Stimulated activated CD4-positive, alpha-beta T cell treated with anti-CD3 and anti-CD28 coated beads, Interleukin-4, amount 100 ng/mL, for 4 hours (primary cell): ENCODE data around the gene DNAJA2.
"Not testable (repeated sequence)": the region's sequence is repeated elsewhere in the genome, so short reads cannot be mapped to it uniquely, and the experiment has no call there.

Experiments used
- DNase-seq, 2 experiments: peaks; one replicate each; pipeline ENCODE4 v3.0.0-alpha.2; 2020

The DNAJA2 gene

DNA sequence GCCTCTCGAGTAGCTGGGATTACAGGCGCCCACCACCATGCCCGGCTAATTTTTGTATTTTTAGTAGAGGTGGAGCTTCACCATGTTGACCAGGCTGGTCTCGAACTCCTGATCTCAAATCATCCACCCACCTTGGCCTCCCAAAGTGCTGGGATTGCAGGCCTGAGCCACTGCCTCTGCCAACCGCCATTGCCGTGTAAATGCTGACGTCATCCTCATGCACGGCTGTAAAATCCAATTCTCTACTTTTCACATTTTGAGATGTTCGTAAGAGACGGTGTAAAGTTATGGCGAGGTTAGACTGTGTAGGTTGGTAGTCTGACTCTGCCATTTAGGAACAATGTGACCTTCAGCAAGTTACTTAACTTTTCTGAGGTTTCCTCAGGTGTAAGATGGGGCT is 1.7 kb upstream of the DNAJA2 start:
- DNase-seq = no peak

- DNase-seq = no peak
Observed at GRCh38 chr16:46974352-46974751, 878 bp upstream of the DNAJA2 start.

GRCh38 chr16:46973996-46974324 is 486 bp upstream of the DNAJA2 start:
- DNase-seq = no peak

GRCh38 chr16:46972429-46973206 is 856 bp downstream of the DNAJA2 start:
- DNase-seq = peak; percentile 37 to 50

GRCh38 chr16:46971271-46971670 is 2.2 kb downstream of the DNAJA2 start:
- no peak for DNase-seq

GRCh38 chr16:46970089-46970488 is 3.4 kb downstream of the DNAJA2 start:
- no peak for DNase-seq

GRCh38 chr16:46968063-46968435 is 5.4 kb downstream of the DNAJA2 start:
- DNase-seq = no peak

- no peak for DNase-seq
Observed at GRCh38 chr16:46962629-46963028, 10.8 kb downstream of the DNAJA2 start.

GRCh38 chr16:46961373-46962353 is 11.8 kb downstream of the DNAJA2 start:
- peak in 1 of 2 experiments; percentile 12 for DNase-seq

- DNase-seq = no peak
Observed at GRCh38 chr16:46954562-46954961, 18.9 kb downstream of the DNAJA2 start.

- no peak for DNase-seq
Observed at GRCh38 chr16:46950009-46950408, 23.5 kb downstream of the DNAJA2 start.

GRCh38 chr16:46949241-46949892 is 24.1 kb downstream of the DNAJA2 start:
- DNase-seq = peak in 1 of 2 experiments; percentile 14

- DNase-seq = no peak
Observed at GRCh38 chr16:46948548-46949166, 24.8 kb downstream of the DNAJA2 start.

- DNase-seq = peak in 1 of 2 experiments; percentile 15
Observed at GRCh38 chr16:46947900-46948547, 25.4 kb downstream of the DNAJA2 start.

GRCh38 chr16:46944713-46945112 is 28.8 kb downstream of the DNAJA2 start:
- DNase-seq = not testable (repeated sequence)

DNA sequence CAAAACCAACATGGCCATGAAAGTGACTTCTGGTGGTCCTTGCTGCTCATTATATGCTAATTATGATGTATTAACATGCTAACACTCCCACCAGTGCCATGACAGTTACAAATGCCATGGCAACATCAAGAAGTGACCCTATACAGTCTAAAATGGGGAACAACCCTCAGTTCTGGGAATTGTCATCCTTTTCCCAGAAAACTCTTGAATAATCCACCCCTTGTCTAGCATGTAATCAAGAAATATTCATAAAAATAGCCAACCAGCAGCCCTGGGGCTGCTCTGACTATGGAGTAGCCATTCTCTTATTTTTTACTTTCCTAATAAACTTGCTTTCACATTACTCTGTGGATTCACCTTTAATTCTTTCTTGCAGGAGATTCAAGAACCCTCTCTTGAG is 35.9 kb downstream of the DNAJA2 start:
- no peak for DNase-seq

DNA sequence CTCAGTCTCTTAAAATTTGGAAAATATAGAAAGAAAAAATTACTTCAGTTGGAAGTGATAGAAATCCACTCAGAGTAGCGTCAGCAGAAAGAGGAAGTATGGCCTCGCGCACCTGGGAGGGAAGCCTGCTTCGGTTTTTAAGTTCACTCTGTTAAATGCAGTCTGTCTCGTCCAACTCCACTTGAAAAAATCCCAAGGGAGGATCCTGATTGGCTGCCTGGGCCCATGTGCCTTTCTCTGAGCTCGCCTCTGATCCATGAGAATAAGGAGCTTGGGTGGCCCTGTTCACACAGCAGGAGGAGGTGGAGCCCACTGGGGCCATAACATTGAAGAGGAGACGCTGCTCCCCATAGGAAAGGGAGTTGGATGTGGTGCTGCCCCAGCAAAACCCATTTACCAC is 40.7 kb downstream of the DNAJA2 start:
- no peak for DNase-seq

DNA sequence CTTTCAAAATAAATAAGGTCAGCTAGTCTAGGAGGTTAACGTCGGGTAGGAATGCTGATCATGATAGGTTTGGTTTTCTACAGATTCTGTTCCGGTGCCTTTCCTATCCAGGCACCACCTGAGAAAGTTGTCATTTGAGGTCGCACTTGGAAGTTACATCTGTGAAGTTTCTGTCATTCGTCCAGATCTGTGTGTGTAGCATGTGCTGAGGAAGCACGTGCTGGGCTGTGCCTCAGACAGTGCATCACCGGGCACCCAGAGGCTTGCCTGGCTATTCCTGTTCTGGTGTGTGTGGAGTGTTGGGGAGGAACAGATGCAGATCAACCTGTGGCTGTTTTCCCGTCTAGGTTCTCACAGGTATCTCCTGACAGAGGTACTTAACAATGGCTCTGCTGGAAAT is 42.6 kb downstream of the DNAJA2 start:
- no peak for DNase-seq

GRCh38 chr16:46929378-46930332 is 43.8 kb downstream of the DNAJA2 start:
- peak; percentile 36 to 60 for DNase-seq

DNA sequence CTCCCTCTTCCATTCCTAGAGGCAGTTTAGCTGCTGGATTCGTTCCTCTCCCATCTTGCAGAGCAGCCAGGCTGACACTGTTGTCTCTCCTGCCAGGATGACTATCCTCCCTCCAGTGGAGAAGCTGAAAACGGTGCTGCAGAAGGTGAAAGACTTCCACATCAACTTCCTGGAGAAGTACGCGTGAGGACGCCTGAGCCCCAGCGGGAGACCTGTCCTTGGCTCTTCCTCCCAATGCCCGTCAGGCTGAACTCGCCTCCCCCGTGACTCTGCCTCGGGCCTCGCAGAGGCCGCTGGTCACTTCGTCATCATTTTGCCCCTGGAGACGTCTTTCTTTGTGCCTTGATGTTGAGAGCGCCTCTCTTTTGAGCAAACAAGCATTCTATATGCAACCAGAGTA is 44.7 kb downstream of the DNAJA2 start:
- DNase-seq = no peak

- DNase-seq = no peak
Observed at GRCh38 chr16:46927273-46927672, 46.2 kb downstream of the DNAJA2 start.
